ENCODE measurements around the gene VASH1. TPM values are rescaled to one million over a fixed set of nuclear protein-coding genes. Genes with fewer than 3 reads are reported as not detected.

Gene VASH1
- total RNA-seq, 2 donors from 2014 or later, result 1.6 to 5.6 TPM

DNA sequence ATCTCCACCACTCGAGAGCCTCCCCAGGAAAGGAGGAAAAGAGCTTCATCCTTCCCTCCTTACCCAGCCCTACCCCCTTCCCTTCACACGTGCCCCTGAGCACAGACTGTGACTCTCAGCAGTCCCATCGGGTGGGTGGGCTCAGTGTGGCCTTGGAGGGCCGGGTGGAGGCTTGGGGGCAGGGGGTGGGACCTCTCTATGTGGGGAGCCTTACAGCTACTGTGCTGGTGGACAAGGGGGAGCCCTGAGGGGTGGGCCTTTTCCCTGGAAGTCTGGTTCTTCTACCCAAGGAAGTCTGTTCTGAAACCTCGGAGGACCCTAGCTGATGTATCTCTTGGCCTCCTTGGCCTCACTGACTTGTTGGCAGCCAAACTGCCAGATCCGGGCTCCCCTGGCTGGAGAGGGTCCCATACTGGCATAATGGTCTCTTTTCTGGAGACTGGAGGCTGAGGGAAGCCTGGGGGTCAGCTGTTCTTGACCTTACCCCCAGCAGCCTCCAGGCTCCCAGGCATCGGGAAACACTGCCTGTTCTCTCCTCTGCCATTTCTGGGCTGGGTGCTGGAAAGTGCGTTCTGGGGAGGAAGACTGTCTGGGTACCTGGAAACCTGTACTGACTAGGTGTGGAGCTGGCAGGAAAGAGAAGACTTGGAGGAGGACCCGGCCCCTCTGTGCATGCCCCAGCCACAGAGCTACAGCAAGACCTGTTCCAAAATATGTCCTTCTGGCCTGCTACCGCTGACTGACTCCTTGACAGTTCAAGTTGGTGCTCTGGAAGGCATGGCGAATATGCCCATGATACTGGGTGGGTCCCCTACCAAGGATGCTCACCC, 7.6 kb downstream of the VASH1 start:
- DNase-seq (peak in 1 of 2 donors; percentile 22), ATAC-seq (no peak)
- intact Hi-C loops (cut with DNase I, micrococcal nuclease), result no loop called here

DNA sequence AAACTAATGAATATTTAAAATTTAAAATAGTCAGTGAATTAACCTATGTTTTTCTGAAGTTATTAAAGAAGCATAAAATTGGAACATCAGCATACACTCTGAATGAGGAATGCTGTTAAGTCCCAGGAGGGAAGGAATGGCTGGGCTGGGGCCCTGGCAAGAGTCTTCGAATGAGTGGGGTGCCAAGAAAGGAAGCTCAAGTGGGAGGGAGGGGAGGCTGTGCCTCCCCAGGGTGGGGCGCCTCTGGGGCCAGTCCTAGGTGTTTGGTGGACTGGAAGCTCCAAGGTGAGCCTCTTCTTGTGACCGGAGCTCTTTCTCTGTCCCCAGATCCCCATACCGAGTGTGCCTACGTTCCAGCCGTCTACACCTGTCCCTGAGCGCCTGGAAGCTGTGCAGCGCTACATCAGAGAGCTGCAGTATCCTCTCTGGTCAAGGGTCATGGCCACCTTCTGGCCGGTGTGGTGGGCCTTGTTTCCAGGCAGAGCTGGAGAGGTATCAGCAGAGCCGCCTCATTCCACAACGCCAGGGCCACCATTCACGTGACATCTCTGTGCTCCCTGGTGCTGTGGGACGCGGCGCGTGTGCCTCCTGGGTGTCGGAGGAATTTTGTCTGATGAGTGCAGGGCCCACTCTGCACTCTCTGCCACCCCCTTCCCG, 8.5 kb downstream of the VASH1 start:
- no peak for ATAC-seq
- intact Hi-C loops (cut with DNase I, micrococcal nuclease), result no loop called here
- no peak for DNase-seq

DNA sequence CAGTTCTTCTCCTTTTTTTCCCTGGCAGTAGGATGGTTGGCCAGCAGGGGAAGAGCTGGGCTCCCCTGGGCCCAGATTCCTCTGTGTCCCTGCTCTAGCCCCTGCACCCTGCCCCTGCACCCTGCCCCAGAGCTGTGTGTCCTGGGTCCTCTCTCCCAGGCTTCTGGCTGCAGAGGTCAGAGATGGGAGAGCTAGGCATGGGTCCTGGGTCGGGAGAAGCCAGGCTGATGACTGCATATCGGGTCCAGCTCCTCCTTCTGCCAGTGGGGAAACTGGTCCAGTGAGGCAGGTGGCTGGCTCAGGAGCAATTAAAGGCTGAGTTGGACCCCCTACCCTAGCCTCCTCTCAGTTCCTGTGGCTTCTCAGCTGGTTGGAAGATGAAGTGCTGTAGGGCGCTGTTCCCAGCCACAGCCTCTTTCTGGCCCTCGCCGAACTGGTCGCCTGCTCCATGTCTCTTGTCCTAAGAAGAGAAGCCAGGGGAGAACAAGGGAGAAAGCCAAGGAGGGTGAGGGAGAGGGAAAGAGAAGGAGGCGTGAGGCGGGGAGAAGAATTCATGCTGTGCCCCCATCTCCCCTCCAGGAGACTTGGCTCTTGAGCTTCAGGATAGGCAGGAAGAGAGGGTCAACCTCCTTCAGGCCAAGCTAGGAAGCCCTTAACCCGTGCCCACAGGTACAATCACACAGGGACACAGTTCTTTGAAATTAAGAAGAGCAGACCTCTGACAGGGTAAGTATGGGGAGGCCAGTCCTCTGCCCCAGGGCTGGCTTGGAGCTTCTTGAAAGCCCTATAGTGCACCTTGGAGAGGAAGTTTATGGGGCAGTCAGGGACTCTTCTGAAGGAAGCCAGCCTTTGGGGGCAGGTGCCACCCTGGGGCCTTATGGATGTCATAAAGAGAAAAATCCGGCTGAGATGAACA, 9.5 kb downstream of the VASH1 start:
- intact Hi-C loops (cut with DNase I, micrococcal nuclease), result no loop called here

DNA sequence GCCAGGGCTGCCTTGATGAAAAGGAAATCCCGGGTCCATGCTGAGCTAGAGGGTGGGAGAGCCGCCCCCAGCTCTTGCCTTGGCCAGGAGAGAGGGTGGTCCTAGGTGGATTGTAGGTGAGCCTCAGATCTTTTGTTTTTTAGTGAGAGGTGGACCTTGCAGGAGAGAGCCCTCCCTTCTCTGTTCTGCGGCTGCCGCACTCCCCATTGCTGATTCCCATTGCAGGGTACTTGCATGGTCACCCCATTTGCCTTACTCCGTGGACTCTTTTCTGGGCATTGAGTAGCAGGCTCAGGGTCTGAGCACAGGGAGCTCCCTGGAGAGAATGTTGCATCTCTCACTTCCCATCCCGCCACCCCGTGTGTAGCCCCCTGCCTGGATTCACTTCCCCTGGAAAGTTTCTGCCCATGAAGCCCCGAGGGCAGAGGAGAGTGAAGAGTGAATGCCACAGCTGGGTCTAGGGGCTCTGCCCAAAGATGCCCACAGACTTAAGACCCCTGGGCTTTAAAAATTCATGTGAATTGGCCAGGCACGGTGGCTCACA, 10.2 kb downstream of the VASH1 start:
- DNase-seq (peak in 1 of 2 donors; percentile 23), ATAC-seq (no peak)
- intact Hi-C loops (cut with DNase I, micrococcal nuclease), result no loop called here

More for the DNA sequence above, 9.5 kb downstream of the VASH1 start:
- no peak for ATAC-seq
- DNase-seq, result peak in 1 of 2 donors; percentile 8

DNA sequence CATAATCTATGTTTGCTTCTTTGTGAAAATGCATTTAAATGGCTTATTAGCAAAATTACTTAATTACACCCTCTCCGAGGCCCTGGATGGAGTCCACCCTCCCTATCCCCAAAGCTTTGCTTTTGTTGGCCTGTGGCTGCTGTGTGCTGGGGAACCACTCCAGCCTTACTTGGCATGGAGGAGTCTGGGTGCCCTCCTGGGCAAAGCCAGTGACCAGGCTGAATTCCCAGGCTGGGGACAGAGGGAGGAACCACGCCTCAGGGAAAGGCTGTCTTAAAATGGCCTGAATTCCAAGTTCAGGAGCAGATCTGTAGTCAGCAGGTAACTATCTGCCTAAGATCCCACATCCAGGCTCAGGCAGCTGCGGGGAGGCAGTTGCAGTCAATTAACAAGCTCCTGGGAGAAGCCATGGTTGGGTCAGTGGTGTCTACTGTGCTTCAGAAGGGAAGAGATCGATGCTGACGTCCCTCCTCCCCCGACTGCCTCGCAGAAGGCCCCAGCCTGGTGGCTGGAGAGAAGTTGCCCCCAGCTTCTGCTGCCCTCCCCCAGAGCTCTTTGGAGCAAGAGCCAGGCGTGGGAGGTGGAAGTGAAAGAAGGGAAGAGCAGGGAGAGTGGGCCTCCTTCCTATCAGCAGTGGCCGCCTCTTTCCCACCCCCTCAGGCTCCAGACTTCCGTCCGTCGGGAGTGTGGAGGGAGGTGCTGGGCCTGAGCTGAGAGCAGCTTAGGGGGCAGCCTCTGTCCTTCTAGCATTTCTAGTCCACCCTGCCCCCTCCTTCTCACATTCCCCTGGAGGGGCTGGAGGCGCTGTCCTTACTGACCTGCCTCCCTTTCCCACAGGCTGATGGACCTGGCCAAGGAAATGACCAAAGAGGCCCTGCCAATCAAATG, 11.3 kb downstream of the VASH1 start:
- DNase-seq, result peak in 1 of 2 donors; percentile 32
- intact Hi-C loops (cut with DNase I, micrococcal nuclease), result no loop called here

DNA sequence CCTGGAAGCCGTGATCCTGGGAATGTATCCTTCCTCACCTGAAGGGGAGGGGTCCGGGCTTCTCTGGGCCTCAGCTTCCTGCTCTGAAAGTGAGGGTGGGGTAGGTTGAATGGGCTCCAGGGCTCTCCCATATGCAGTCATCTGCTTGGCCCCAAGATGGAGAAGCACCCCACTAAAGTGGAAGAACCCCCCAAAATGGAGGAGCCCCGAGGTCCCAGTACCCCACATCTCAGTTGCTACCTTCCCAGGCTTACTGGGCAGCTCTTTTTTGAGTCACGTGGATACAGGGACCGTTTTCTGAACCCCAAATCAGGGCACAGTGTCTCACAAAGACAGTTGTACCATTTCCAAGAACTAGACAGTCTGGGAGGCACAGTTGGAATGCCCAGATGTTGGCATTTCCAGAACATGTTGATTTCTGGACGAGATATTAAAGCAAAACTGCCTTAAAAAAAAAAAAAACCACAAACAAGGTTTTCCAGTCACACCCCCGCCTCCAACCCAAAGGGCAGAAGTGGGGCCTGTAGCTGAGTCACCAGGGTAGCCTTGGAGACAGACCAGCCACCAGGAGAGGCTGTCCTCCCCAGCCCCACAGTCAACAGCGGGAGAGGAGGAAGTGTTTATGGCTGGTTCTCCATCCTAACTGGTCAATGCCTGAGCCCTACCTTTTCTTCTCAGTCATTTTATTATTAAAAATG, 12.1 kb downstream of the VASH1 start:
- intact Hi-C loops (cut with DNase I, micrococcal nuclease), result no loop called here
- ATAC-seq (peak; percentile 60), DNase-seq (peak in 1 of 2 donors; percentile 45)

More for the DNA sequence above, 11.3 kb downstream of the VASH1 start:
- peak; percentile 20 for ATAC-seq

DNA sequence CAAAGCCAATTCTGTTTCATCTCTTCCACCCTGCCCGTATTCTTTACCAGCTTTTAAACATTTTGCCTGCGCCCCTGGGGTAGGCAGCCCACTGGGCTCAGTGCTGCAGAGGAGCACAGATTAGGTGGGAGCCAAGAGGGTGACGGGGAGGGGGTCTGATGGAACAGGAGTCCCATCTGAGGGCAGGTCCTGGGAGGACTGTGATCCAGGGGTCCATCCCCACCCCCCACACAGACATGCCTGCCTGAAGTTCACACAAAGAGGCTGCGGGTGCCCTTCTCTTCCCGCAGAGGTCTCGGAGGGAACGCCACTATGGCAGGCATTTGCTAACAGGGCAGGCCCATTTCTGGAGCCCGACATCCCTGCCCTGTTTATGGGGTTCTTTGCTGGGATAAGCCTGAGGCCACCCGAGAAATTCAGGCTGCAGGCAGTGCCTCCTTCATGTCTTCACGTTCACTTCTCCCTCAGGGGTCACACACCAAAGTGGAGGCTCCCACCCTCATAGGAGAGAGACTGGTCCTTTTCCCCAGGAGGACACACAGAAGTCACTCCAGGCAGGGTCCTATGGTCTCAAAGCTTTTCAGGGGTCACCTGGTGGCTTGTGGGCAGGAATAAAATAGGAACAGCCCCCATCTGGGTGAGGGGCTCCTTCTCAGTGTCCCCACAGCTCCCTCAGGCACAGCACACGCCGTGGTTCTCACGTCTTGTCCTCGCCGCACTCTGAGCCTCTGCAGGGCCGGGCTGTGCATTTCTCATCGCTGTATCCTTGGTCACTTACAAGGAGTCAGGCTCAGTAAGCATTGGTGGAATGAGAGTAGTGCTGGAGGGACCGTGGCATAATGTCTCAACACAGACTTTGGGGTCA, 12.9 kb downstream of the VASH1 start:
- ATAC-seq (no peak), DNase-seq (peak in 1 of 2 donors; percentile 7)
- intact Hi-C loops (cut with DNase I, micrococcal nuclease), result no loop called here

DNA sequence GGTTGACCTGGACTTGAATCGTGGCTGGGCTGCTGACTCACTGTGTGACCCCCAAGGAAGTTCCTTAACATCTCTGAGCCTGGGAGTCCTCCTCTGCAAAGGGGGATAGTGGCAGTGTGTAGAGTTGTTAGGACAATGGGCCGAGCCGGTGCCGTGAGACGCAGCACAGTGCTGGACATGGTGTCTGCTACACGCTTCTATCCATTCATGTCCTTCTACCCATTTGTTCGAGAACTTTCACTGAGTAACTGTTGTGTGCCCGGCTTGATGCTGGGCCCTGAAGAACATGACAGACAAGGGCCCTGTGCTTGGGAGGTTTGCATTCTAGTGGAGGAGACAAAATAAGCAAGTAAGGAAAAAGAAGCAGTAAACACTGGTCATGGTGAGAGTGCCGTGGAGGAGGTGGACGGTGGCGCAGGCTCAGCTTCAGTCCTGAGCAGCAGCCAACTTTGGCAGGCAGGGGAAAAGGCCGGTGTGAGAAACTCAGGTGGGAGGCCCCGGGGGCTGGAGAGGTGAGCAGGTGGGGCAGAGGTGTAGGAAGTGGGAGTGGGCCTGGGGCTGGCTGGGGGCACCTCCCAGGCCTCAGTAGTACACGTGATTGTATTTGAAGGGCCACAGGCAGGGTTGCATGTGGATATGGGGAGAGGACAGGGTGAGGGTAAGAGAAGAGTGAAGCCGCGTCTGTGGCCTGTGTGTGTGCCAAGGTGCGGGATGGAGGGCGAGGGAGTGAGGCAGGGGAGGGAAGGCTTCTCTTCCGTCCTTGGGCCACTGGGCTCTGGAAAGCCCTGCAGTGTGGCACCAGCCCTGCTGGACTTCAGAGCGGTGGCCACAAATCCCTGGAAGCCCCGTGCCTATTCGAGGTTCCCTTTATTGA, 13.8 kb downstream of the VASH1 start:
- ATAC-seq (no peak), DNase-seq (peak in 1 of 2 donors; percentile 16)
- intact Hi-C loops (cut with DNase I, micrococcal nuclease), result no loop called here

DNA sequence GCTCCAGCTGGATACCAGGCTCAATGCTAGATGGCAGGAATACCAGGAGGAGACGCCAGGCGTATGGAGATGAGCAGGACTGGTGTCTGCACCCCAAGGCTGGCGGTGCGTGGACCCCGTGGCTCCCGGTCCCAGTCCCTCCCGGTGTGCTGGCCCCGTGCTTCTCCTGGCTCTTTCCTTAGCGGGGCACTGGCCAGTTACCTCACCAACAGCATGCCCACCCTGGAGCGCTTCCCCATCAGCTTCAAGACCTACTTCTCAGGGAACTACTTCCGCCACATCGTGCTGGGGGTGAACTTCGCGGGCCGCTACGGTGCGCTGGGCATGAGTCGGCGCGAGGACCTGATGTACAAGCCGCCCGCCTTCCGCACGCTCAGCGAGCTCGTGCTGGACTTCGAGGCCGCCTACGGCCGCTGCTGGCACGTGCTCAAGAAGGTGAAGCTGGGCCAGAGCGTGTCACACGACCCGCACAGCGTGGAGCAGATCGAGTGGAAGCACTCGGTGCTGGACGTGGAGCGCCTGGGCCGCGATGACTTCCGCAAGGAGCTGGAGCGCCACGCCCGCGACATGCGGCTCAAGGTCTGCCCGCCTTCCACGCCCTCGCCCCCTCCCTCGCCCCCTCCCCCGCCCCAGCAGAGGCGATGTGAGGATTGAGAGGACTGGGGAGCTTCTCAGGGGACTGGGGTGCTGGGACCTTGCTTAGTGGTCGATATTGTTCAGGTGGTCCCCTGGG, 14.6 kb downstream of the VASH1 start:
- ATAC-seq, result no peak
- peak in 1 of 2 donors; percentile 17 for DNase-seq
- intact Hi-C loops (cut with DNase I, micrococcal nuclease), result no loop called here

DNA sequence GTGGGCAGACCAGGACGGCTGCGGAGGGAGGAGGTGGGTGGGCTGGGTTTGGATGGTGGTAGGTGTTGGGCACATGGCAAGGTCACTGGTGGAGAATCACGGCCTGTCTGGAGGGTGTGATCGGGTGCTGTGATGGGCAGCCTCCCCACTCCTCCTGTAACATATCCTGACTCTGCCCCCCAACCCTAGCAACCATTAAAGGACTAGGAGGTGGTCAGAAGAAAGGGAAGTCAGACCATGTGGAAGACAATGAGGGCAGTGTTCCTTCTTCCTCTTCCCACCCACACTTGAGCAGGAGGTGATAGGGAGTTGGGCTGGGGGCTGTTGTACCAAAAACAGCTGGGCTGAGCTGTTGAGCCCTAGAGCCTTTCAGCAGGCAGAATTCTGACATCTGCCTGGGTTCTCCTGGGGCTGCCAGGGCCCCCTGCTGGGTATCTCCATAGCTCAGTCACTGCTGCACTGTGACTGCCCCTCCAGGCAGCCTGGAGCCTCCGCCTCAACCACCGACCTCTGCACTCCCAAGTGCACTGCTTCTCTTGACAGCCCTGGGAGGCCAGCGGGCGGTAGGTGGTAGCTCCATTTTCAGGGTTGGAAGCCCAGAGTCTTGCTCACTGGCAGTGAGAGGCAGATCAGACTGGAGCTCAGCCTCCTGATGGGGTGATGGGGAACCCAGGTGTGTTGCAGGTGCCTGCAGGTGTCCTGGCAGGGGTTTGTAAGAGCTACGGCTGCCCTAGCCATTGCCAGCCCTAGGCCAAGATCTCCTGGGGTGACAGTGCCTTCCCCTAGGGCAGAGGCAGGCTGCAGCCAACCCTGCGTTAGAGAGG, 15.4 kb downstream of the VASH1 start:
- DNase-seq, result peak in 1 of 2 donors; percentile 21
- ATAC-seq, result peak; percentile 7
- intact Hi-C loops (cut with DNase I, micrococcal nuclease), result no loop called here

DNA sequence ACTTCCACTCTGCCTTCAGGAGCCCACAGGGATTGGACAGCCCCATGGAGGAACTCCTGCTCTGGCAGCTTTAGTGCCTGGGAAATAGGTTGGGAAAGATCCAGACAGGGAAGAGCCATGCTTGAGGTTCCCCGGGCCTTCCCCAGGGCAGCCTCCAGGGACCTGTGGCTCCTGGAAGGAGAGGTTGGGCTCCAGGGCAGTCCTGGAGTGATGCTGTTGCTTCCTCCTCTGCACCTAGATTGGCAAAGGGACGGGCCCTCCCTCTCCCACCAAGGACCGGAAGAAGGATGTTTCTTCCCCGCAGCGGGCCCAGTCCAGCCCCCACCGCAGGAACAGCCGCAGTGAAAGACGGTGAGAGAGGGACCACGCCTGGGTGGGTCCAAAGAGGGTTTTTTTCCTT, 16.5 kb downstream of the VASH1 start:
- DNase-seq (no peak), ATAC-seq (no peak)
- intact Hi-C loops (cut with DNase I, micrococcal nuclease), result no loop called here

DNA sequence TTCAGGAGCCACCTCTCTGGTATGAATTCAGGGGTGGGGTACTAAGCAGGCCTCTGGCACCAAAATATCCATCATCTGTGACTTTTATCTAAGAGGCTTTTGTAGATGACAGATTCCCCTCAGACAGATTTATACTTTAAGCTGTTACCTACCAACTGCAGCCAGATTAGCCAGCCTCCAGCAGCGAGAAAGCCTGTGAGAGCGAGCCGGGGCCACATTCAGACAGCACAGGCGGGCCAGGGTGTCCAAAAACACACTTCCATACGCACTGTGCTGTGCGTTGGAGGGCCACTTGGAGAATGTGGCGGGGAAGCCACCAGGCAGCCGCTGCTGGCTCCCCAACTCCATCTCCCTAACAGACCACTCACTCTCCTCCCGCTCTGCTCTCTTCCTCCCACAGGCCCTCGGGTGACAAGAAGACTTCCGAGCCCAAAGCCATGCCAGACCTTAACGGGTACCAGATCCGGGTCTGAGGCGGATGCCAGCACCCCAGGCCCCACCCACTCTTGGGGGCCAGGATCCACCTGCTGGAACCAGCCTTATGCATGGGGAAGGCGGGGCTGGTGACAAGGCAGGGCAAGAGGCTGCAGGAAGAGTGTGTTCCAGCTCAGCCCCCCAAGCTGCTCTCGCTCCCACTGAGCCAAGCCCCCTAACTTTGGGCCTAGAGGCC, 17.4 kb downstream of the VASH1 start:
- intact Hi-C loops (cut with DNase I, micrococcal nuclease), result no loop called here
- ATAC-seq (no peak), DNase-seq (no peak)

DNA sequence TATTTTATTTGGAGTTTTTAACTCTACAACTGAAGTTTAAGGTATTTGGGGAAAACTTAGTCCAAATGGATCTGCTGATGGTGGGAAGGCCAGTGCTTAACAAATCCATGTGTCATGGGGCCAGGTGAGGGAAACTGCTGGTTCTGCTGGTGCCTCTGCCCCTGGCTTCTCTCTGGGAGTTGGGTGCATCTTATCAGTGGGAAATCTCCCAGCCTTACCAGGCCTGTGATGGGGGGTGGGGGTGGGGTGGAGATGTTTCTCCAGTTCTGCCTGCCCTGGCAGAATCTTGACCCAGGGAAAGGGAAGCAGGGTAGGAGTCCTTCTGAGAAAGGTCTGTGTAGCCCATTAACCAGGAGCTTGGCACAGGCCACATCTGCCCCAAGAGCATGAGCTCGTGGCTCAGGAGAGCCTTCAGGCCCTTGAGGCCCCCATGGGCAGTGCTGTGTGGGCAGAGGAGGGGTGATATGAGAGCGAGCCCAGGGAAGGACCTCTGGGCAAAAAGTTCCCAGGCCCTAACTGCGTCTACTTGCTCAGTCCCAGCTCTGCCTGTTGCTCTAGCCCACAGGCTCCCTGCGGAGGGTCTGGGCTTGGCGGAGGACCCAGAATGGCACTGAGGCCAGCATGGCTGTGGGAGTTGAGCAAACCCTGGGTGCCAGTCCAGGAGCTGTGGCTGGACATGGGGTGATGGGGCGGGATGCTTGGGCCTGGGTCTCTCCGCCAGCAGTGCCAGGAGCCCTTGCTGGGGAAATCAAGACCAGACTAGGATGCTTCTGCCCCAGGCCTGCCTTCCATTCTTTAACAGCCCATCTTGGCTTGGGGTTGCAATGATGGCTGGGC, 18.2 kb downstream of the VASH1 start:
- intact Hi-C loops (cut with DNase I, micrococcal nuclease), result loop anchor here in 1 of 2 donors (5.0 kb wide), 1 partner anchor 62 kb away; no protein-coding TSS in a partner anchor
- ATAC-seq (no peak), DNase-seq (no peak)
